ENCODE data around the gene GNPDA2.

GNPDA2 gene

GRCh38 chr4:44726038-44726871, at the start of gene GNPDA2:
Gene GNPDA2, minus strand, starts transcription at chr4:44726556. Its CDS starts 4,349 bp downstream, at chr4:44722207.
- Histone ChIP-seq H3K4me1 (ENCODE audit: insufficient read depth, low read length) (peaks cover 8% of the 10 kb centered on the region), H3K4me3 (ENCODE audit: low read depth in 1 of 2, low read length in 2 of 2) (peak within 1 kb of the TSS; percentile 84 to 90), H3K27ac (ENCODE audit: low read depth, low read length) (peak within 1 kb of the TSS; percentile 93), H3K9ac (ENCODE audit: low read length) (peak within 1 kb of the TSS; percentile 82), H3K36me3 (ENCODE audit: insufficient read depth, low read length) (no peaks in the 10 kb centered on the region), H3K27me3 (ENCODE audit: control insufficient read depth in 1 of 2, insufficient read depth in 2 of 2, low read length in 2 of 2) (no peaks in the 10 kb centered on the region), H3K9me3 (ENCODE audit: low read length) (no peaks in the 10 kb centered on the region)

DNA sequence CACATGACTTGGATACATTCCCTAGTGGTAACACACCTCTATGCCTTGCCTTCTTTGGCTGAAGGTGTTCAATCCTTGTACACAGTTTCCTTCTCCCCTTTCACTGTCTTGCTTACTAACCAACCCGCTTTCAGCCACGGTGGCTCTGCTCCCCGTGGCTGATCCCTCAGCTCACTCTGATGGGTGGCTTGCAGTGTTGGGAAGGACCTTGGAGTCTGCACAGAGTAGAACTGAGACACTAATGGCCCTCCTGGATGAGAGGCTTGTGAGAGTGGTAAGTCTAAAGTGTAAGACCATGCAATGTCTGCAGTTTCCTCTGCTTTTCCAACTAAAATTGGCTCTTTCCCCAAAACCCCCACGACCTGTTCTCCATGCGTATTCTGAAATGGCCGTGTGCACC, 46.0 kb upstream of the GNPDA2 start:
- Histone ChIP-seq H3K36me3 (ENCODE audit: insufficient read depth, low read length) (no peaks in the 10 kb centered on the region), H3K4me1 (ENCODE audit: insufficient read depth, low read length) (no peaks in the 10 kb centered on the region), H3K27ac (ENCODE audit: low read depth, low read length) (no peak overlapping the region), H3K4me3 (ENCODE audit: low read depth in 1 of 2, low read length in 2 of 2) (no peak overlapping the region), H3K9ac (ENCODE audit: low read length) (no peak overlapping the region), H3K27me3 (ENCODE audit: control insufficient read depth in 1 of 2, insufficient read depth in 2 of 2, low read length in 2 of 2) (no peaks in the 10 kb centered on the region), H3K9me3 (ENCODE audit: low read length) (no peaks in the 10 kb centered on the region)

DNA sequence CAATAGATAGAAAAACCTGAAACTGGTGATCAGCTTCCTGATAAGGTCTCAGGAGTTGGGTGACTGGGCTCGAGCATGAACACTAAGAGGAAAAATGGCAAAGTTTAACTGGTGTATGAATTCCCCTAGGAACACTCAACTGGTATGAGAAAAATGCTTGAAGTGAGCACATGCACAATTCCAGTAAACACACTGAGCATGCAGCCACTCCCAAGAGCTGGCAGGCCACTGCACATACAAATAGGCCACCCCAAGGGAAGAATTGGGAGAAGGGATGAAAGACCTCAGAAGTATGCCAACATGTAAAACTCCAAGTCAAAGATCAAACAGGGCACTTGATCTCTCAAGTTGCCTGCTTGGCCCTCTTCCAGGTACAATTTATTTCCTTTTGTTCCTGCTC, 45.4 kb upstream of the GNPDA2 start:
- H3K9me3 ChIP-seq (ENCODE audit: low read length): no peaks in the 10 kb centered on the region
- H3K27ac ChIP-seq (ENCODE audit: low read depth, low read length): no peak overlapping the region

DNA sequence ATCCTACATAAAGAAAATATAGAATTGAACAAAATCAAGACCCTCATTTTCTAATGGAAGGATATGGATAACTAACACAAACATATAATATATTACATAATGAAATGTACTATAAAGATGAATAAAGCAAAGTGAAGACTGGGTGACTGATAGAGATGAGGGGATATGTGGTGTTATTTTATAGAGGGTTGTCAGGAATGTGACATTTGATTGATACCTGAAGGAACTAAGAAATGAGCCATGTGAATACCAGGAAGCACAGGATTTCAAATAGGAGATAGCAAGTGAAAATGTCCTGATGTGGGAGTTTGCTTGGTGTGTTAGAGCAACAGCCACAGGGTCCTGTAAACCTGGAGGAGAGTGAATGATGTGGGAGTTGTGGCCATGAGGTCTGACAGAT, 40.1 kb upstream of the GNPDA2 start:
- Histone ChIP-seq H3K9me3 (ENCODE audit: low read length) (no peaks in the 10 kb centered on the region), H3K27ac (ENCODE audit: low read depth, low read length) (no peak overlapping the region), H3K27me3 (ENCODE audit: control insufficient read depth in 1 of 2, insufficient read depth in 2 of 2, low read length in 2 of 2) (no peaks in the 10 kb centered on the region), H3K36me3 (ENCODE audit: insufficient read depth, low read length) (no peaks in the 10 kb centered on the region), H3K4me1 (ENCODE audit: insufficient read depth, low read length) (no peaks in the 10 kb centered on the region), H3K4me3 (ENCODE audit: low read depth in 1 of 2, low read length in 2 of 2) (no peak overlapping the region), H3K9ac (ENCODE audit: low read length) (no peak overlapping the region)

More for the DNA sequence above, 45.4 kb upstream of the GNPDA2 start:
- H3K4me3 ChIP-seq (ENCODE audit: low read depth in 1 of 2, low read length in 2 of 2): no peak overlapping the region
- no peak overlapping the region for H3K9ac ChIP-seq (ENCODE audit: low read length)
- H3K4me1 ChIP-seq (ENCODE audit: insufficient read depth, low read length): no peaks in the 10 kb centered on the region
- no peaks in the 10 kb centered on the region for H3K36me3 ChIP-seq (ENCODE audit: insufficient read depth, low read length)
- no peaks in the 10 kb centered on the region for H3K27me3 ChIP-seq (ENCODE audit: control insufficient read depth in 1 of 2, insufficient read depth in 2 of 2, low read length in 2 of 2)

GRCh38 chr4:44765116-44765515, 38.8 kb upstream of the GNPDA2 start:
- Histone ChIP-seq H3K4me1 (ENCODE audit: insufficient read depth, low read length) (no peaks in the 10 kb centered on the region), H3K36me3 (ENCODE audit: insufficient read depth, low read length) (no peaks in the 10 kb centered on the region), H3K9ac (ENCODE audit: low read length) (no peak overlapping the region), H3K4me3 (ENCODE audit: low read depth in 1 of 2, low read length in 2 of 2) (no peak overlapping the region), H3K27ac (ENCODE audit: low read depth, low read length) (no peak overlapping the region), H3K9me3 (ENCODE audit: low read length) (no peaks in the 10 kb centered on the region), H3K27me3 (ENCODE audit: control insufficient read depth in 1 of 2, insufficient read depth in 2 of 2, low read length in 2 of 2) (no peaks in the 10 kb centered on the region)

DNA sequence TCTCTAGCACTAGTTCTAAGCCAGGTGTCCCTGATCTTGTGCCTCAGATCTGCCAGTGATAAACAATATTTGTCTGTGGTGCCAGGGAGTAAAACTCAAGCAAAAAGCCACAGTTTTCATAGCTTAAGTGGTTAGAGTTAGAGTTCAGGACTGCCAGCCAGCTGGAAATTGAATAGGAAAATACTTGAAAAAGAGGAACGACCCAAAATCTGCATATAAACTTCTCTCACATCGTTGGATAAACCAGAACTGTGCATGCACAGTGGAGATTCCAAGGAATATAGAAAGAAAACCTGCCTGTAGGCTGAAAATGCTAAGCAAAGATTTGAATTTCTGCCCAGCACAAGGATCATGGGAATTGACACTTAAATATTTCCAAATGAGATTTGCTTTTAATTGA, 35.0 kb upstream of the GNPDA2 start:
- Histone ChIP-seq H3K9me3 (ENCODE audit: low read length) (no peaks in the 10 kb centered on the region), H3K27ac (ENCODE audit: low read depth, low read length) (no peak overlapping the region), H3K36me3 (ENCODE audit: insufficient read depth, low read length) (no peaks in the 10 kb centered on the region), H3K9ac (ENCODE audit: low read length) (no peak overlapping the region), H3K4me1 (ENCODE audit: insufficient read depth, low read length) (no peaks in the 10 kb centered on the region), H3K27me3 (ENCODE audit: control insufficient read depth in 1 of 2, insufficient read depth in 2 of 2, low read length in 2 of 2) (no peaks in the 10 kb centered on the region), H3K4me3 (ENCODE audit: low read depth in 1 of 2, low read length in 2 of 2) (no peak overlapping the region)

GRCh38 chr4:44760142-44760898, 34.0 kb upstream of the GNPDA2 start:
- no peaks in the 10 kb centered on the region for H3K4me1 ChIP-seq (ENCODE audit: insufficient read depth, low read length)
- no peaks in the 10 kb centered on the region for H3K9me3 ChIP-seq (ENCODE audit: low read length)
- no peak overlapping the region for H3K9ac ChIP-seq (ENCODE audit: low read length)
- H3K36me3 ChIP-seq (ENCODE audit: insufficient read depth, low read length): no peaks in the 10 kb centered on the region
- H3K27me3 ChIP-seq (ENCODE audit: control insufficient read depth in 1 of 2, insufficient read depth in 2 of 2, low read length in 2 of 2): no peaks in the 10 kb centered on the region
- H3K27ac ChIP-seq (ENCODE audit: low read depth, low read length): no peak overlapping the region
- no peak overlapping the region for H3K4me3 ChIP-seq (ENCODE audit: low read depth in 1 of 2, low read length in 2 of 2)

DNA sequence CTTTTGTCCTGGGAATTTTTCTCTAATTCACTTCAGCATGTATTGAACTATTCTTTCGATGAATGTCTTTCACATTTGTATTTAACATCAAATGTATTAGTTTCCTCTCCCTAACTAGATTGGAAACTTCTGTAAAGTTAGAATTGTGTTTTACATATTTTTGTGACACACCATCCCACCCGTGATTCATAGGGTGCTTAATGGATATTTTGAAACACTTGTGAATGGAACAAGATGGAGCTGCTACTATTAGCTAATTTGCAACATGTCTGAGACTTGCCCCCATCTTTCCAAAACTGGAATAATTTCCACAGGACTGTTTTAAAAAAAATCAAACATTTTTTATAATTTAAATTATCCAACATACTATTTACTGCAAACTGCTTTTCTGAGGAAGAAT, 30.2 kb upstream of the GNPDA2 start:
- H3K27me3 ChIP-seq (ENCODE audit: control insufficient read depth in 1 of 2, insufficient read depth in 2 of 2, low read length in 2 of 2): no peaks in the 10 kb centered on the region
- H3K36me3 ChIP-seq (ENCODE audit: insufficient read depth, low read length): no peaks in the 10 kb centered on the region
- H3K4me1 ChIP-seq (ENCODE audit: insufficient read depth, low read length): no peaks in the 10 kb centered on the region
- H3K9ac ChIP-seq (ENCODE audit: low read length): no peak overlapping the region
- H3K27ac ChIP-seq (ENCODE audit: low read depth, low read length): no peak overlapping the region
- H3K4me3 ChIP-seq (ENCODE audit: low read depth in 1 of 2, low read length in 2 of 2): no peak overlapping the region
- H3K9me3 ChIP-seq (ENCODE audit: low read length): no peaks in the 10 kb centered on the region

- no peak overlapping the region for H3K9ac ChIP-seq (ENCODE audit: low read length)
- H3K4me3 ChIP-seq (ENCODE audit: low read depth in 1 of 2, low read length in 2 of 2): no peak overlapping the region
- H3K27ac ChIP-seq (ENCODE audit: low read depth, low read length): no peak overlapping the region
- H3K36me3 ChIP-seq (ENCODE audit: insufficient read depth, low read length): no peaks in the 10 kb centered on the region
- H3K27me3 ChIP-seq (ENCODE audit: control insufficient read depth in 1 of 2, insufficient read depth in 2 of 2, low read length in 2 of 2): no peaks in the 10 kb centered on the region
- H3K4me1 ChIP-seq (ENCODE audit: insufficient read depth, low read length): no peaks in the 10 kb centered on the region
- no peaks in the 10 kb centered on the region for H3K9me3 ChIP-seq (ENCODE audit: low read length)
These were observed 13.8 kb upstream of the GNPDA2 start for GRCh38 chr4:44740201-44740600.

DNA sequence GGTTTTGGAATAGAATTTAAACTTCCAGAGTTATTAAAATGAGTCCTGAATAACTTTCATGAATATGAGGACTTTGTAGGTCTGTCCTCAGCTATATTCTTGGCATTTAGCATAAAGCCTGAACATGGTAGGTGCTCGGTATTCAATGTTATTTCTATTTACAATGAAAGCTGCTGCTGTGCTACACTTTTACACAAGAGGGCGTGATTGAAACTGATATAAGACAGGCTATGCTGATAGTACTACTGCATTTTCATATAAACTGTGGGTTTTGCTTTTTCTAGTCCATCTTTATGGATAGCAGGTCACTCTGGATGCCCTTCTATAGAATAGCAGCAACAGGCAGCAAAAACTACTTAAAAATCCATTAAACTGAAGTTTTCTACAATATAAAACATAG, 12.3 kb upstream of the GNPDA2 start:
- no peaks in the 10 kb centered on the region for H3K9me3 ChIP-seq (ENCODE audit: low read length)
- no peaks in the 10 kb centered on the region for H3K4me1 ChIP-seq (ENCODE audit: insufficient read depth, low read length)
- H3K9ac ChIP-seq (ENCODE audit: low read length): no peak overlapping the region
- no peaks in the 10 kb centered on the region for H3K27me3 ChIP-seq (ENCODE audit: control insufficient read depth in 1 of 2, insufficient read depth in 2 of 2, low read length in 2 of 2)
- H3K4me3 ChIP-seq (ENCODE audit: low read depth in 1 of 2, low read length in 2 of 2): no peak overlapping the region
- H3K27ac ChIP-seq (ENCODE audit: low read depth, low read length): no peak overlapping the region
- H3K36me3 ChIP-seq (ENCODE audit: insufficient read depth, low read length): no peaks in the 10 kb centered on the region

- H3K27me3 ChIP-seq (ENCODE audit: control insufficient read depth in 1 of 2, insufficient read depth in 2 of 2, low read length in 2 of 2): no peaks in the 10 kb centered on the region
These were observed 10.5 kb upstream of the GNPDA2 start for GRCh38 chr4:44736900-44737299.

More at GRCh38 chr4:44736900-44737299, 10.5 kb upstream of the GNPDA2 start:
- no peak overlapping the region for H3K27ac ChIP-seq (ENCODE audit: low read depth, low read length)
- no peak overlapping the region for H3K4me3 ChIP-seq (ENCODE audit: low read depth in 1 of 2, low read length in 2 of 2)
- no peaks in the 10 kb centered on the region for H3K9me3 ChIP-seq (ENCODE audit: low read length)
- no peaks in the 10 kb centered on the region for H3K36me3 ChIP-seq (ENCODE audit: insufficient read depth, low read length)
- H3K4me1 ChIP-seq (ENCODE audit: insufficient read depth, low read length): no peaks in the 10 kb centered on the region
- no peak overlapping the region for H3K9ac ChIP-seq (ENCODE audit: low read length)

All from muscle layer of colon (tissue), 2 donors.